HEK293 (cell line): ENCODE results near the gene TMEM234.

Experiments
- CTCF ChIA-PET: fragments of 350-600 bp; formaldehyde crosslinking; extraction: SDS; loops from one replicate; lab custom pipeline; 2021; ENCODE audit warnings: antibody characterized with exemption; lab: Yijun Ruan, JAX
- POLR2A ChIA-PET: fragments of 300-600 bp; formaldehyde crosslinking; extraction: SDS; loops from one replicate; lab custom pipeline; 2020; ENCODE audit warnings: antibody characterized with exemption, inconsistent platforms; lab: Yijun Ruan, JAX
- H3K27ac ChIP-seq: fragments of 200-500 bp; sonication (Bioruptor generic); 2 replicates; pipeline ENCODE4 v1.5.1; 2014; ENCODE audit warnings: low read depth, low read length, control low read depth, inconsistent platforms; ENCODE audit errors: extremely low read depth
- H3K36me3 ChIP-seq, 2 experiments: fragments of 200-500 bp in 1 of 2; sonication (Bioruptor generic) in 1 of 2; 1 replicate in 1 of 2; 2 replicates in 1 of 2; pipeline ENCODE4 v1.5.1; 2014 to 2017; ENCODE audit warnings: inconsistent platforms in 2 of 2, low read length in 2 of 2; ENCODE audit not compliant: control insufficient read depth in 2 of 2, insufficient read depth in 1 of 2
- H3K4me1 ChIP-seq: fragments of 200-500 bp; sonication (Bioruptor generic); 2 replicates; pipeline ENCODE4 v1.5.1; 2014; ENCODE audit warnings: mild to moderate bottlenecking, low read length, inconsistent platforms; ENCODE audit not compliant: control insufficient read depth, insufficient read depth
- H3K4me3 ChIP-seq: 2 replicates; pipeline ENCODE4 v1.5.1; 2011; ENCODE audit warnings: low read depth, mild to moderate bottlenecking, control low read depth, low read length, moderate library complexity
- H3K9me3 ChIP-seq: fragments of 200-500 bp; sonication (Bioruptor generic); 2 replicates; pipeline ENCODE4 v1.5.1; 2014; ENCODE audit warnings: low read depth, low read length, inconsistent platforms; ENCODE audit not compliant: control insufficient read depth, insufficient read depth
- FEZF1 ChIP-seq: fragments of 450-650 bp; formaldehyde crosslinking; IDR thresholded peaks from 2 replicates; pipeline ENCODE4 v1.5.1; 2016; ENCODE audit warnings: missing biosample characterization, missing genetic modification characterization
- HOXA7 ChIP-seq: sonication (generic); formaldehyde crosslinking; IDR thresholded peaks from 2 replicates; pipeline ENCODE4 v1.8.1; 2022; ENCODE audit warnings: missing genetic modification reagents, borderline replicate concordance
- OVOL3 ChIP-seq: fragments of 450-650 bp; formaldehyde crosslinking; IDR thresholded peaks from 2 replicates; pipeline ENCODE4 v1.5.1; 2016; ENCODE audit warnings: missing biosample characterization, missing genetic modification characterization
- SCRT1 ChIP-seq: fragments of 450-650 bp; formaldehyde crosslinking; IDR thresholded peaks from 2 replicates; pipeline ENCODE4 v1.5.1; 2016; ENCODE audit warnings: missing biosample characterization, missing genetic modification characterization, borderline replicate concordance
- SCRT2 ChIP-seq: fragments of 450-650 bp; formaldehyde crosslinking; IDR thresholded peaks from 2 replicates; pipeline ENCODE4 v1.5.1; 2016; ENCODE audit warnings: missing biosample characterization, missing genetic modification characterization
- ZBTB17 ChIP-seq: fragments of 450-650 bp; formaldehyde crosslinking; IDR thresholded peaks from 2 replicates; pipeline ENCODE4 v1.5.1; 2016; ENCODE audit warnings: missing biosample characterization, missing genetic modification characterization
- ZBTB8A ChIP-seq: fragments of 450-650 bp; formaldehyde crosslinking; IDR thresholded peaks from 2 replicates; pipeline ENCODE4 v1.5.1; 2016; ENCODE audit warnings: missing biosample characterization, missing genetic modification characterization
- ZFP69B ChIP-seq: fragments of 450-650 bp; formaldehyde crosslinking; IDR thresholded peaks from 2 replicates; pipeline ENCODE4 v1.5.1; 2016; ENCODE audit warnings: missing biosample characterization, missing genetic modification characterization
- ZIC2 ChIP-seq: fragments of 450-650 bp; formaldehyde crosslinking; IDR thresholded peaks from 2 replicates; pipeline ENCODE4 v1.5.1; 2016; ENCODE audit warnings: missing biosample characterization, missing genetic modification characterization
- ZNF138 ChIP-seq: fragments of 450-650 bp; formaldehyde crosslinking; IDR thresholded peaks from 2 replicates; pipeline ENCODE4 v1.5.1; 2016; ENCODE audit warnings: missing biosample characterization, missing genetic modification characterization, borderline replicate concordance
- ZNF157 ChIP-seq: fragments of 450-650 bp; formaldehyde crosslinking; IDR thresholded peaks from 2 replicates; pipeline ENCODE4 v1.5.1; 2016; ENCODE audit warnings: missing biosample characterization, missing genetic modification characterization
- ZNF214 ChIP-seq: fragments of 450-650 bp; formaldehyde crosslinking; IDR thresholded peaks from 2 replicates; pipeline ENCODE4 v1.5.1; 2017; ENCODE audit warnings: missing biosample characterization, mild to moderate bottlenecking, missing genetic modification characterization, borderline replicate concordance
- ZNF266 ChIP-seq: fragments of 450-650 bp; formaldehyde crosslinking; IDR thresholded peaks from 2 replicates; pipeline ENCODE4 v1.5.1; 2016; ENCODE audit warnings: missing biosample characterization, missing genetic modification characterization, low read depth
- ZNF473 ChIP-seq: fragments of 450-650 bp; formaldehyde crosslinking; IDR thresholded peaks from 2 replicates; pipeline ENCODE4 v1.5.1; 2017; ENCODE audit warnings: missing biosample characterization, missing genetic modification characterization
- ZNF501 ChIP-seq: fragments of 450-650 bp; formaldehyde crosslinking; IDR thresholded peaks from 2 replicates; pipeline ENCODE4 v1.5.1; 2016; ENCODE audit warnings: missing biosample characterization, missing genetic modification characterization
- ZNF510 ChIP-seq: fragments of 450-650 bp; formaldehyde crosslinking; IDR thresholded peaks from 2 replicates; pipeline ENCODE4 v1.5.1; 2018; ENCODE audit warnings: mild to moderate bottlenecking, missing genetic modification characterization, missing biosample characterization; ENCODE audit not compliant: insufficient replicate concordance
- ZNF544 ChIP-seq: fragments of 450-650 bp; formaldehyde crosslinking; IDR thresholded peaks from 2 replicates; pipeline ENCODE4 v1.5.0; 2017; ENCODE audit warnings: missing biosample characterization, missing genetic modification characterization
- ZNF549 ChIP-seq: fragments of 450-650 bp; IDR thresholded peaks from 2 replicates; pipeline ENCODE4 v1.5.1; 2018; ENCODE audit warnings: missing biosample characterization, missing genetic modification characterization, mild to moderate bottlenecking, inconsistent platforms, moderate library complexity
- ZNF670 ChIP-seq: fragments of 450-650 bp; formaldehyde crosslinking; IDR thresholded peaks from 2 replicates; pipeline ENCODE4 v1.5.1; 2016; ENCODE audit warnings: missing biosample characterization, missing genetic modification characterization, low read depth
- TF ChIP-seq, protein P1 (sequence below): fragments of 450-650 bp; formaldehyde crosslinking; IDR thresholded peaks from 2 replicates; pipeline ENCODE4 v1.5.1; 2016; ENCODE audit warnings: missing biosample characterization, missing genetic modification characterization
- TF ChIP-seq, protein P2 (sequence below): fragments of 450-650 bp; formaldehyde crosslinking; IDR thresholded peaks from 2 replicates; pipeline ENCODE4 v1.5.1; 2016; ENCODE audit warnings: missing biosample characterization, missing genetic modification characterization
- TF ChIP-seq, protein P3 (sequence below): fragments of 450-650 bp; formaldehyde crosslinking; IDR thresholded peaks from 2 replicates; pipeline ENCODE4 v1.5.1; 2016; ENCODE audit warnings: missing biosample characterization, missing genetic modification characterization

The TMEM234 gene

DNA sequence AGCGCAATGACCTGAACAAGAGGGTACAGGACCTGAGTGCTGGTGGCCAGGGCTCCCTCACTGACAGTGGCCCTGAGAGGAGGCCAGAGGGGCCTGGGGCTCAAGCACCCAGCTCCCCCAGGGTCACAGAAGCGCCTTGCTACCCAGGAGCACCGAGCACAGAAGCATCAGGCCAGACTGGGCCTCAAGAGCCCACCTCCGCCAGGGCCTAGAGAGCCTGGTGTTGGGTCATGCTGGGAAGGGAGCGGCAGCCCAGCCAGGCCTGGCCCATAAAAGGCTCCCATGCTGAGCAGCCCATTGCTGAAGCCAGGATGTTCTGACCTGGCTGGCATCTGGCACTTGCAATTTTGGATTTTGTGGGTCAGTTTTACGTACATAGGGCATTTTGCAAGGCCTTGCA, 27.2 kb downstream of the TMEM234 start:
- Histone ChIP-seq H3K27ac (no peak overlapping the region), H3K4me1 (no peaks in the 10 kb centered on the region; the same call in 1 of the 2 replicates), H3K4me3 (no peak overlapping the region), H3K36me3 (peaks cover 27 to 91% of the 10 kb centered on the region in 2 experiments), H3K9me3 (no peaks in the 10 kb centered on the region)
- ChIA-PET CTCF (no interaction called here), POLR2A (interaction anchor here (1.1 to 1.2 kb wide), 2 partner anchors 122 to 141 kb away, joined by 3 read pairs; partner anchors contain the start of gene MARCKSL1)
- TF ChIP-seq ZIC2 (tag by site-specific recombination) (peak; percentile 90), ZNF544 (tag by site-specific recombination) (no peak), ZNF473 (no peak)

DNA sequence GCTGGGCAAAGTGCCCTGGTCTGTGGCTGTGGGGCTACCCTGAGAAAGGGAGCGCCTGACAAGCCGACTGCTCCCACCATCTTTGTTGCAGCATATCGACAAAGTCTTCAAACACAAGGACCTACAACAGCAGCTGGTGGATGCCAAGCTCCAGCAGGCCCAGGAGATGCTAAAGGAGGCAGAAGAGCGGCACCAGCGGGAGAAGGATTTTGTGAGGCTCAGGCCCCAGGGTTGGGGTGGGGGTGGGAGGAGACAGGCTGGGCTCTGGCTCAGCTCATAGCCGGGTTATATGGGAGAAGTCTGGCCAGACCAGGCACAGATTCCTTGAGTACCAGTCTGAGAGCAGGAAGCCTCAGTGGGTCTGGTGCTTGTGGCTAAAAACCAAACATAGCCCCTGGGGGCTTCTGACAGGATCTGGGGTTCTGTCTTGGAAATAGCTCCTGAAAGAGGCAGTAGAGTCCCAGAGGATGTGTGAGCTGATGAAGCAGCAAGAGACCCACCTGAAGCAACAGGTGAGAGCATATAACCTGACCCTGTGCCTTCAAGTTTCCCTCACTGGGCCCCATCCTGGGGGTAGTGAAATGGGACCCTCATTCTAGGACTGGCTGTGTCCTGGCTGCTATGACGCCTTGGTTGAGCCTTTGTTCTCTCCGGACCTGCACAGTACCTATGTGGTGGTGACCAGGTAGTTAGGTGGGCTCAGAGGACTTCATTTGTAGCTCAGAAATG, 29.8 kb downstream of the TMEM234 start:
- Histone ChIP-seq H3K4me1 (no peaks in the 10 kb centered on the region), H3K27ac (no peak overlapping the region), H3K9me3 (no peaks in the 10 kb centered on the region), H3K4me3 (no peak overlapping the region), H3K36me3 (peaks cover 49 to 100% of the 10 kb centered on the region in 2 experiments)
- TF ChIP-seq SCRT2 (tag by site-specific recombination): peak; percentile 94
- peak; percentile 78; the same call in 1 of the 2 replicates for TF ChIP-seq SCRT1 (tag by site-specific recombination)
- TF ChIP-seq ZNF138 (tag by site-specific recombination): no peak
- no peak for TF ChIP-seq ZNF549
- no peak for TF ChIP-seq ZNF510
- CTCF ChIA-PET: interaction anchor here (0.6 kb wide), 1 partner anchor 217 kb away, joined by 3 read pairs; no protein-coding TSS in a partner anchor
- POLR2A ChIA-PET: interaction anchor here (1.6 to 2.8 kb wide), 2 partner anchors 10 to 13 kb away, joined by 5 to 15 read pairs; partner anchors contain the start of gene TXLNA

DNA sequence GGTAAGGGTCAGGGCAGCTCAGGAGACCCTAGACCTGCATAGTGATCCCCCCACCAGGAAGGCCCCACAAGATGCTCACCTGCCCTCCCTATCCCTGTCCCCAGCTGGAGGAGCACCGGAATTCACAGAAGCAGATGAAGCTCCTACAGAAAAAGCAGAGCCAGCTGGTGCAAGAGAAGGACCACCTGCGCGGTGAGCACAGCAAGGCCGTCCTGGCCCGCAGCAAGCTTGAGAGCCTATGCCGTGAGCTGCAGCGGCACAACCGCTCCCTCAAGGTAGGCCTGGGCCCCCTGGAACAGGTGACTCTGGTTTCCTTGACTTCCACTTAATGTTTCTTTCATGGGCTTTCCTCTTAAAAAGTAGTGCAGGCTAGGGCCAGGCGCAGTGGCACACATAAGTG, 34.3 kb downstream of the TMEM234 start:
- ChIA-PET CTCF (no interaction called here), POLR2A (interaction anchor here (1.4 to 1.6 kb wide), 2 partner anchors 8 kb away, joined by 5 to 6 read pairs; partner anchors contain the start of gene TXLNA)
- no peak overlapping the region for H3K4me3 ChIP-seq
- H3K27ac ChIP-seq: no peak overlapping the region
- no peaks in the 10 kb centered on the region for H3K4me1 ChIP-seq
- H3K9me3 ChIP-seq: no peaks in the 10 kb centered on the region
- peaks cover 78 to 91% of the 10 kb centered on the region in 2 experiments for H3K36me3 ChIP-seq
- TF ChIP-seq ZNF501 (tag by site-specific recombination): no peak
- TF ChIP-seq, protein P1, sequence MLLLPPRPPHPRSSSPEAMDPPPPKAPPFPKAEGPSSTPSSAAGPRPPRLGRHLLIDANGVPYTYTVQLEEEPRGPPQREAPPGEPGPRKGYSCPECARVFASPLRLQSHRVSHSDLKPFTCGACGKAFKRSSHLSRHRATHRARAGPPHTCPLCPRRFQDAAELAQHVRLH (tag by site-specific recombination): no peak
- TF ChIP-seq ZNF266 (tag by site-specific recombination): no peak
- no peak for TF ChIP-seq ZFP69B (tag by site-specific recombination)
- no peak for TF ChIP-seq HOXA7 (CRISPR knock-in tag)
- TF ChIP-seq, protein P2, sequence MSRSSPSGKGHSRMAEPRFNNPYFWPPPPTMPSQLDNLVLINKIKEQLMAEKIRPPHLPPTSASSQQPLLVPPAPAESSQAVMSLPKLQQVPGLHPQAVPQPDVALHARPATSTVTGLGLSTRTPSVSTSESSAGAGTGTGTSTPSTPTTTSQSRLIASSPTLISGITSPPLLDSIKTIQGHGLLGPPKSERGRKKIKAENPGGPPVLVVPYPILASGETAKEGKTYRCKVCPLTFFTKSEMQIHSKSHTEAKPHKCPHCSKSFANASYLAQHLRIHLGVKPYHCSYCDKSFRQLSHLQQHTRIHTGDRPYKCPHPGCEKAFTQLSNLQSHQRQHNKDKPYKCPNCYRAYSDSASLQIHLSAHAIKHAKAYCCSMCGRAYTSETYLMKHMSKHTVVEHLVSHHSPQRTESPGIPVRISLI (tag by site-specific recombination): no peak
- no peak for TF ChIP-seq ZBTB17
- no peak for TF ChIP-seq ZBTB8A (tag by site-specific recombination)
- TF ChIP-seq OVOL3 (tag by site-specific recombination): no peak
- TF ChIP-seq ZNF670 (tag by site-specific recombination): no peak
- TF ChIP-seq FEZF1 (tag by site-specific recombination): no peak
- TF ChIP-seq, protein P3, sequence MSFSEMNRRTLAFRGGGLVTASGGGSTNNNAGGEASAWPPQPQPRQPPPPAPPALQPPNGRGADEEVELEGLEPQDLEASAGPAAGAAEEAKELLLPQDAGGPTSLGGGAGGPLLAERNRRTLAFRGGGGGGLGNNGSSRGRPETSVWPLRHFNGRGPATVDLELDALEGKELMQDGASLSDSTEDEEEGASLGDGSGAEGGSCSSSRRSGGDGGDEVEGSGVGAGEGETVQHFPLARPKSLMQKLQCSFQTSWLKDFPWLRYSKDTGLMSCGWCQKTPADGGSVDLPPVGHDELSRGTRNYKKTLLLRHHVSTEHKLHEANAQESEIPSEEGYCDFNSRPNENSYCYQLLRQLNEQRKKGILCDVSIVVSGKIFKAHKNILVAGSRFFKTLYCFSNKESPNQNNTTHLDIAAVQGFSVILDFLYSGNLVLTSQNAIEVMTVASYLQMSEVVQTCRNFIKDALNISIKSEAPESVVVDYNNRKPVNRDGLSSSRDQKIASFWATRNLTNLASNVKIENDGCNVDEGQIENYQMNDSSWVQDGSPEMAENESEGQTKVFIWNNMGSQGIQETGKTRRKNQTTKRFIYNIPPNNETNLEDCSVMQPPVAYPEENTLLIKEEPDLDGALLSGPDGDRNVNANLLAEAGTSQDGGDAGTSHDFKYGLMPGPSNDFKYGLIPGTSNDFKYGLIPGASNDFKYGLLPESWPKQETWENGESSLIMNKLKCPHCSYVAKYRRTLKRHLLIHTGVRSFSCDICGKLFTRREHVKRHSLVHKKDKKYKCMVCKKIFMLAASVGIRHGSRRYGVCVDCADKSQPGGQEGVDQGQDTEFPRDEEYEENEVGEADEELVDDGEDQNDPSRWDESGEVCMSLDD: no peak
- no peak for TF ChIP-seq ZNF157 (tag by site-specific recombination)
- TF ChIP-seq ZNF214 (tag by site-specific recombination): no peak
